PFSK-1 (cell line): ENCODE data around the gene SERPINB1.

ENCODE experiments used
- REST ChIP-seq, 2 experiments: IDR thresholded peaks; 2 replicates each; pipeline versions ENCODE4 v1.6.1 to v1.8.0; 2011 to 2012; ENCODE audit warnings: low read depth in 2 of 2, low read length in 2 of 2, control low read depth in 1 of 2, inconsistent platforms in 1 of 2, mild to moderate bottlenecking in 1 of 2, moderate library complexity in 1 of 2; ENCODE audit not compliant: insufficient read depth in 1 of 2
- SIN3A ChIP-seq: IDR thresholded peaks from 2 replicates; pipeline ENCODE4 v1.6.1; 2012; ENCODE audit warnings: mild to moderate bottlenecking, low read length, moderate library complexity, borderline replicate concordance; ENCODE audit not compliant: insufficient read depth

- TF ChIP-seq REST (IDR thresholded peaks at IDR 0.05; ENCODE audit: insufficient read depth in 1 of 2, low read depth in 2 of 2, low read length in 2 of 2), result no peak
- no peak for TF ChIP-seq SIN3A
These were observed 3.4 kb downstream of the SERPINB1 start for GRCh38 chr6:2838251-2838650.
